Measurements from ENCODE around the gene SFRP2.

SFRP2 gene

DNA sequence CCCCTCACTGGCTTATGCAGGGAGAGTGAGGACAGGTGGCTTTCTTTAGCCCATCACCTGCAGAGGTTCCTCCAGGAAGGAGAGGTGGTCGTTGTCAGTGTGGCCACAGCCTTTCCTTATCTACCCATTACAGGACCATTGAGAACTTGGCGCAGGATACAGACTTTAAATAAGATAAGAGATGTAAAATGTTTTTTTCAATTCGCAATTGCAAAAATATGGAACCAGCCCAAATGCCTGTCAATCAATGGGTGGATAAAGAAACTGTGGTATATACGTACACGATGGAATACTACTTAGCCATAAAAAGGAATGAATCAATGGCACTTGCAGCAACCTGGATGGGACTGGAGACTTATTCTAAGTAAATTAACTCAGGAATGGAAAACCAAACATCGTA lies 22.1 kb downstream of the SFRP2 start:
- TF ChIP-seq SPI1 (IDR thresholded peaks at IDR 0.05; ENCODE audit: borderline replicate concordance, low read depth), result no peak
- no peak for TF ChIP-seq GABPA (IDR thresholded peaks at IDR 0.05; ENCODE audit: low read depth)
- TF ChIP-seq, protein P1, sequence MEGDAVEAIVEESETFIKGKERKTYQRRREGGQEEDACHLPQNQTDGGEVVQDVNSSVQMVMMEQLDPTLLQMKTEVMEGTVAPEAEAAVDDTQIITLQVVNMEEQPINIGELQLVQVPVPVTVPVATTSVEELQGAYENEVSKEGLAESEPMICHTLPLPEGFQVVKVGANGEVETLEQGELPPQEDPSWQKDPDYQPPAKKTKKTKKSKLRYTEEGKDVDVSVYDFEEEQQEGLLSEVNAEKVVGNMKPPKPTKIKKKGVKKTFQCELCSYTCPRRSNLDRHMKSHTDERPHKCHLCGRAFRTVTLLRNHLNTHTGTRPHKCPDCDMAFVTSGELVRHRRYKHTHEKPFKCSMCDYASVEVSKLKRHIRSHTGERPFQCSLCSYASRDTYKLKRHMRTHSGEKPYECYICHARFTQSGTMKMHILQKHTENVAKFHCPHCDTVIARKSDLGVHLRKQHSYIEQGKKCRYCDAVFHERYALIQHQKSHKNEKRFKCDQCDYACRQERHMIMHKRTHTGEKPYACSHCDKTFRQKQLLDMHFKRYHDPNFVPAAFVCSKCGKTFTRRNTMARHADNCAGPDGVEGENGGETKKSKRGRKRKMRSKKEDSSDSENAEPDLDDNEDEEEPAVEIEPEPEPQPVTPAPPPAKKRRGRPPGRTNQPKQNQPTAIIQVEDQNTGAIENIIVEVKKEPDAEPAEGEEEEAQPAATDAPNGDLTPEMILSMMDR (IDR thresholded peaks at IDR 0.05; ENCODE audit: insufficient read depth, low read length), result no peak
- TF ChIP-seq POLR2AphosphoS5 (IDR thresholded peaks at IDR 0.05; ENCODE audit: low read depth), result no peak
- TF ChIP-seq, protein P2, sequence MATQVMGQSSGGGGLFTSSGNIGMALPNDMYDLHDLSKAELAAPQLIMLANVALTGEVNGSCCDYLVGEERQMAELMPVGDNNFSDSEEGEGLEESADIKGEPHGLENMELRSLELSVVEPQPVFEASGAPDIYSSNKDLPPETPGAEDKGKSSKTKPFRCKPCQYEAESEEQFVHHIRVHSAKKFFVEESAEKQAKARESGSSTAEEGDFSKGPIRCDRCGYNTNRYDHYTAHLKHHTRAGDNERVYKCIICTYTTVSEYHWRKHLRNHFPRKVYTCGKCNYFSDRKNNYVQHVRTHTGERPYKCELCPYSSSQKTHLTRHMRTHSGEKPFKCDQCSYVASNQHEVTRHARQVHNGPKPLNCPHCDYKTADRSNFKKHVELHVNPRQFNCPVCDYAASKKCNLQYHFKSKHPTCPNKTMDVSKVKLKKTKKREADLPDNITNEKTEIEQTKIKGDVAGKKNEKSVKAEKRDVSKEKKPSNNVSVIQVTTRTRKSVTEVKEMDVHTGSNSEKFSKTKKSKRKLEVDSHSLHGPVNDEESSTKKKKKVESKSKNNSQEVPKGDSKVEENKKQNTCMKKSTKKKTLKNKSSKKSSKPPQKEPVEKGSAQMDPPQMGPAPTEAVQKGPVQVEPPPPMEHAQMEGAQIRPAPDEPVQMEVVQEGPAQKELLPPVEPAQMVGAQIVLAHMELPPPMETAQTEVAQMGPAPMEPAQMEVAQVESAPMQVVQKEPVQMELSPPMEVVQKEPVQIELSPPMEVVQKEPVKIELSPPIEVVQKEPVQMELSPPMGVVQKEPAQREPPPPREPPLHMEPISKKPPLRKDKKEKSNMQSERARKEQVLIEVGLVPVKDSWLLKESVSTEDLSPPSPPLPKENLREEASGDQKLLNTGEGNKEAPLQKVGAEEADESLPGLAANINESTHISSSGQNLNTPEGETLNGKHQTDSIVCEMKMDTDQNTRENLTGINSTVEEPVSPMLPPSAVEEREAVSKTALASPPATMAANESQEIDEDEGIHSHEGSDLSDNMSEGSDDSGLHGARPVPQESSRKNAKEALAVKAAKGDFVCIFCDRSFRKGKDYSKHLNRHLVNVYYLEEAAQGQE (IDR thresholded peaks at IDR 0.05; ENCODE audit: insufficient replicate concordance, low read depth), result no peak

DNA sequence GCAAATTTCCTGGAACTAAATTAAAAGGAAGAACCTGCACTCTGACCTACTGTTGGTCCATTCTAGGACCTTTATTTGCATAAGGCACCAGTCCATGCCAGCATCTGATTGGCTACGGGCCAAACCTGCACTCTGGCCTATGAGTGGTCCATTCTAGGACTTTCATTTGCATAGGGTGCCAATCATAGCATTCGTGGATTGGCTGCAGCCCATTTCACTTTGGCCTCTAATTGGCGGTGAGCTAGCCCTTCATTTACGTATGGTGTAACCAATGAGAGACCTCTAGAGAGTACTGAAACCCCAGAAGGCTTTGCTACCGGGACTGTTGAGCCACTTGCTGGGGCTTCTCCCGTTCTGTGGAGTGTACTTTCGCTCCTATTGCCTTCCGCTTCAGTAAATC lies 23.0 kb downstream of the SFRP2 start:
- Histone ChIP-seq H3K27ac (replicated peaks) (no peak overlapping the region), H3K27me3 (ENCODE audit: insufficient read depth, poor library complexity, severe bottlenecking) (peaks cover under 1% of the 10 kb centered on the region), H3K4me3 (replicated peaks; ENCODE audit: insufficient read depth, low read length) (no peak overlapping the region)
- no peak for DNase-seq (ENCODE audit: low read depth in 1 of 2, low spot score in 1 of 2)
- TF ChIP-seq, protein P1 (IDR thresholded peaks at IDR 0.05; ENCODE audit: insufficient read depth, low read length), result no peak
- TF ChIP-seq GABPA (IDR thresholded peaks at IDR 0.05; ENCODE audit: low read depth) (no peak), POLR2AphosphoS5 (IDR thresholded peaks at IDR 0.05; ENCODE audit: low read depth) (no peak), SPI1 (IDR thresholded peaks at IDR 0.05; ENCODE audit: borderline replicate concordance, low read depth) (no peak)
- TF ChIP-seq, protein P2 (IDR thresholded peaks at IDR 0.05; ENCODE audit: insufficient replicate concordance, low read depth), result no peak

More for the DNA sequence above, 22.1 kb downstream of the SFRP2 start:
- no peak for DNase-seq (ENCODE audit: low read depth in 1 of 2, low spot score in 1 of 2)
- H3K4me3 ChIP-seq (replicated peaks; ENCODE audit: insufficient read depth, low read length), result no peak overlapping the region
- H3K27me3 ChIP-seq (ENCODE audit: insufficient read depth, poor library complexity, severe bottlenecking), result no peaks in the 10 kb centered on the region
- no peak overlapping the region for H3K27ac ChIP-seq (replicated peaks)

DNA sequence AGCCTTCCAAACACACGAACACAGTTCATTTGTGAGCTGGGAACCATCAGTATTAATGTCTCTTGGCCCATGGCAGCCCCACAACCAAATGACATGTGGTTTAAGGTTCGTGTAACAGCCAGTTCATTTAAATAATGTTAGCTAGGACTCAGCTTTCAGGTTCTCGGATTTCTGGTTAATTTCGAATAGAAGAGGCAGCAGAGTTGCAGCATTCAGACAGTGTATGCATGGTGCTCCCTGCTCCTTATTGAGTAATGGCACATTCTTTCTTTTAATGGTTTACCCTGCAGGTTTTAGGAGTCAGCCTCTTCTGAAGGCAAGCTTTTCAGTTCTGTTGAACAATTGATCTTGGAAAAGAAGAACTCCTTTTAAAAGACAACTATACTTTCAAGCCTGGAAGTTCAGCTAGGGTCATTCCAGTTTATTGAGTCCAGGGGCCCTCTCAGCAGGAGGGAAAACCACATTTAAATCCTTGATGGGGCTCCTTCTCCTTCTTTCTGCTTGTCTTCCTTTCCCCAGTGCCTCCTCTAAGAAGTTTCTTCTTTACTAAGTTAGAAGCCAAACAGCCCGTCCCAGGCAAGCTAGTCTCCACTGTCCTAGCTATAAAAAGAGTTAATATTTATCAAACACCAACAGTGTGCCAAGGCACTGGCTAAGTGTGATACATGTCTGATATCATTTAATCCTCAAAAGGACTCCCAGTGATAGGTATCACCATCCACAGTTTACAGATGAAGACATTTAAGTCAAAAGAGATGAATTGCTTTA lies 24.1 kb downstream of the SFRP2 start:
- no peak for DNase-seq (ENCODE audit: low read depth in 1 of 2, low spot score in 1 of 2)
- Histone ChIP-seq H3K4me3 (replicated peaks; ENCODE audit: insufficient read depth, low read length) (no peak overlapping the region), H3K27me3 (ENCODE audit: insufficient read depth, poor library complexity, severe bottlenecking) (peaks cover 8% of the 10 kb centered on the region), H3K27ac (replicated peaks) (no peak overlapping the region)
- TF ChIP-seq, protein P2 (IDR thresholded peaks at IDR 0.05; ENCODE audit: insufficient replicate concordance, low read depth), result no peak
- TF ChIP-seq GABPA (IDR thresholded peaks at IDR 0.05; ENCODE audit: low read depth) (no peak), POLR2AphosphoS5 (IDR thresholded peaks at IDR 0.05; ENCODE audit: low read depth) (no peak), SPI1 (IDR thresholded peaks at IDR 0.05; ENCODE audit: borderline replicate concordance, low read depth) (no peak)
- TF ChIP-seq, protein P1 (IDR thresholded peaks at IDR 0.05; ENCODE audit: insufficient read depth, low read length), result no peak
